H7 (cell line): Measurements from ENCODE around the gene PRKCQ. TPM values are rescaled to one million over a fixed set of nuclear protein-coding genes. Genes with fewer than 3 reads are reported as not detected.
"Not testable (repeated sequence)": the region's sequence is repeated elsewhere in the genome, so short reads cannot be mapped to it uniquely, and the experiment has no call there.

Experiments
- DNase-seq: peaks from one replicate; pipeline ENCODE4 v3.0.0; 2012
- H3K27me3 ChIP-seq: 2 replicates; pipeline ENCODE4 v1.6.0; 2011; ENCODE audit warnings: mild to moderate bottlenecking, low read length; ENCODE audit not compliant: control insufficient read depth, insufficient read depth
- H3K36me3 ChIP-seq: replicated peaks from 2 replicates; pipeline ENCODE4 v1.5.1; 2011; ENCODE audit warnings: low read length; ENCODE audit not compliant: control insufficient read depth, insufficient read depth
- H3K4me3 ChIP-seq: 2 replicates; pipeline ENCODE4 v1.5.1; 2011; ENCODE audit warnings: low read depth, mild to moderate bottlenecking, control low read depth, low read length, moderate library complexity; ENCODE audit not compliant: insufficient read depth
- total RNA-seq: library from RNA; depleted of rRNA; stranded (reverse); fragments of >200 nt; shearing (Covaris generic); gene quantifications from 2 replicates; pipeline ENCODE4 v1.2.3, GENCODE V29; 2014

The PRKCQ gene
- total RNA-seq, 1 experiment from 2014 or later, result 12.7 TPM

- H3K36me3 ChIP-seq, result peaks cover 3% of the 10 kb centered on the region; the same call in 1 of the 2 replicates
- no peak overlapping the region for H3K4me3 ChIP-seq
- no peaks in the 10 kb centered on the region for H3K27me3 ChIP-seq
- DNase-seq, result no peak
Measured at GRCh38 chr10:6465437-6465836, 114.6 kb downstream of the PRKCQ start.

GRCh38 chr10:6464862-6465430 lies 115.1 kb downstream of the PRKCQ start:
- no peak for DNase-seq
- Histone ChIP-seq H3K4me3 (no peak overlapping the region), H3K27me3 (no peaks in the 10 kb centered on the region), H3K36me3 (peaks cover 3% of the 10 kb centered on the region; the same call in 1 of the 2 replicates)

- Histone ChIP-seq H3K4me3 (no peak overlapping the region), H3K36me3 (peaks cover 3% of the 10 kb centered on the region), H3K27me3 (no peaks in the 10 kb centered on the region)
- DNase-seq, result no peak
Measured at GRCh38 chr10:6463366-6463765, 116.7 kb downstream of the PRKCQ start.

- Histone ChIP-seq H3K4me3 (no peak overlapping the region), H3K27me3 (no peaks in the 10 kb centered on the region), H3K36me3 (peaks cover 3% of the 10 kb centered on the region)
- no peak for DNase-seq
Measured at GRCh38 chr10:6461961-6462360, 118.1 kb downstream of the PRKCQ start.

GRCh38 chr10:6460861-6461409 lies 119.1 kb downstream of the PRKCQ start:
- no peak for DNase-seq
- H3K27me3 ChIP-seq, result no peaks in the 10 kb centered on the region
- H3K36me3 ChIP-seq, result peaks cover 6% of the 10 kb centered on the region
- H3K4me3 ChIP-seq, result no peak overlapping the region

- DNase-seq, result no peak
- H3K27me3 ChIP-seq, result no peaks in the 10 kb centered on the region
- H3K36me3 ChIP-seq, result peaks cover 9% of the 10 kb centered on the region
- H3K4me3 ChIP-seq, result no peak overlapping the region
Measured at GRCh38 chr10:6458814-6459213, 121.3 kb downstream of the PRKCQ start.

GRCh38 chr10:6457376-6457775 lies 122.7 kb downstream of the PRKCQ start:
- DNase-seq, result no peak
- no peak overlapping the region for H3K4me3 ChIP-seq
- H3K27me3 ChIP-seq, result no peaks in the 10 kb centered on the region
- H3K36me3 ChIP-seq, result peaks cover 9% of the 10 kb centered on the region

GRCh38 chr10:6456067-6456466 lies 124.0 kb downstream of the PRKCQ start:
- Histone ChIP-seq H3K36me3 (peaks cover 6% of the 10 kb centered on the region), H3K27me3 (no peaks in the 10 kb centered on the region), H3K4me3 (no peak overlapping the region)
- DNase-seq, result no peak

GRCh38 chr10:6455592-6455991 lies 124.5 kb downstream of the PRKCQ start:
- no peak overlapping the region for H3K4me3 ChIP-seq
- peaks cover 6% of the 10 kb centered on the region for H3K36me3 ChIP-seq
- no peak for DNase-seq
- H3K27me3 ChIP-seq, result no peaks in the 10 kb centered on the region

- DNase-seq, result no peak
Measured at GRCh38 chr10:6446711-6447110, 133.4 kb downstream of the PRKCQ start.

GRCh38 chr10:6445671-6446316 lies 134.3 kb downstream of the PRKCQ start:
- Histone ChIP-seq H3K4me3 (no peak overlapping the region), H3K36me3 (no peaks in the 10 kb centered on the region; the same call in 1 of the 2 replicates), H3K27me3 (no peaks in the 10 kb centered on the region)
- peak; percentile 50 for DNase-seq

More at GRCh38 chr10:6446711-6447110, 133.4 kb downstream of the PRKCQ start:
- Histone ChIP-seq H3K4me3 (no peak overlapping the region), H3K36me3 (no peaks in the 10 kb centered on the region), H3K27me3 (no peaks in the 10 kb centered on the region)

GRCh38 chr10:6439875-6440274 lies 140.2 kb downstream of the PRKCQ start:
- not testable (repeated sequence) for H3K36me3 ChIP-seq

GRCh38 chr10:6431861-6432260 lies 148.2 kb downstream of the PRKCQ start:
- Histone ChIP-seq H3K36me3 (no peaks in the 10 kb centered on the region; the same call in none of the 2 replicates), H3K4me3 (no peak overlapping the region), H3K27me3 (no peaks in the 10 kb centered on the region)
- no peak for DNase-seq

More at GRCh38 chr10:6439875-6440274, 140.2 kb downstream of the PRKCQ start:
- H3K27me3 ChIP-seq, H3K4me3 ChIP-seq, DNase-seq: not testable (repeated sequence)

GRCh38 chr10:6431186-6431585 lies 148.9 kb downstream of the PRKCQ start:
- Histone ChIP-seq H3K4me3 (no peak overlapping the region), H3K27me3 (no peaks in the 10 kb centered on the region), H3K36me3 (no peaks in the 10 kb centered on the region; the same call in 1 of the 2 replicates)
- no peak for DNase-seq

- Histone ChIP-seq H3K36me3 (no peaks in the 10 kb centered on the region; the same call in 1 of the 2 replicates), H3K27me3 (no peaks in the 10 kb centered on the region), H3K4me3 (no peak overlapping the region)
- no peak for DNase-seq
Measured at GRCh38 chr10:6430423-6430980, 149.6 kb downstream of the PRKCQ start.
